GM19463 (cell line): Measurements from ENCODE around the gene AZGP1.
"Not testable (repeated sequence)": the region's sequence is repeated elsewhere in the genome, so short reads cannot be mapped to it uniquely, and the experiment has no call there.

Source experiments
- ATAC-seq: cut with Tn5 transposase; IDR thresholded peaks from one replicate; pipeline ENCODE4 v1.9.1; 2021; ENCODE audit warnings: mild to moderate bottlenecking, moderate library complexity; ENCODE audit not compliant: unreplicated experiment

Gene AZGP1

GRCh38 chr7:99953649-99954048, 22.2 kb downstream of the AZGP1 start:
- ATAC-seq, result no peak

- not testable (repeated sequence) for ATAC-seq
Measured at GRCh38 chr7:99952649-99953048, 23.2 kb downstream of the AZGP1 start.

- ATAC-seq, result not testable (repeated sequence)
Measured at GRCh38 chr7:99950819-99951218, 25.0 kb downstream of the AZGP1 start.

GRCh38 chr7:99949645-99950228, 26.1 kb downstream of the AZGP1 start:
- ATAC-seq, result no peak

GRCh38 chr7:99947608-99948007, 28.2 kb downstream of the AZGP1 start:
- no peak for ATAC-seq

GRCh38 chr7:99944497-99945070, 31.2 kb downstream of the AZGP1 start:
- ATAC-seq, result no peak

- ATAC-seq, result no peak
Measured at GRCh38 chr7:99943641-99944496, 32.0 kb downstream of the AZGP1 start.

- no peak for ATAC-seq
Measured at GRCh38 chr7:99938296-99938695, 37.5 kb downstream of the AZGP1 start.

- ATAC-seq, result not testable (repeated sequence)
Measured at GRCh38 chr7:99935009-99935408, 40.8 kb downstream of the AZGP1 start.

- ATAC-seq, result no peak
Measured at GRCh38 chr7:99930376-99930775, 45.5 kb downstream of the AZGP1 start.

GRCh38 chr7:99929730-99930053, 46.1 kb downstream of the AZGP1 start:
- ATAC-seq, result no peak

- no peak for ATAC-seq
Measured at GRCh38 chr7:99928994-99929729, 46.7 kb downstream of the AZGP1 start, which contains the start of gene GJC3. TSS of gene GJC3 (minus strand) at chr7:99929620. CDS start at chr7:99929620, 0 bp downstream.

GRCh38 chr7:99928188-99928587, 47.6 kb downstream of the AZGP1 start:
- no peak for ATAC-seq

GRCh38 chr7:99927536-99927935, 48.3 kb downstream of the AZGP1 start:
- ATAC-seq, result no peak

GRCh38 chr7:99926321-99926720, 49.5 kb downstream of the AZGP1 start:
- no peak for ATAC-seq

- ATAC-seq, result no peak
Measured at GRCh38 chr7:99923200-99923599, 52.6 kb downstream of the AZGP1 start.

- no peak for ATAC-seq
Measured at GRCh38 chr7:99920149-99920548, 55.7 kb downstream of the AZGP1 start.

GRCh38 chr7:99919814-99920112, 56.1 kb downstream of the AZGP1 start:
- no peak for ATAC-seq

GRCh38 chr7:99918959-99919813, 56.6 kb downstream of the AZGP1 start, which contains the start of gene TRIM4:
TSS of gene TRIM4 (minus strand) at chr7:99919530. CDS start at chr7:99919401, 129 bp downstream.
- peak; percentile 96 for ATAC-seq
